HEK293 (cell line): ENCODE data around the gene CACNA2D3.
"Not testable (repeated sequence)": the region's sequence is repeated elsewhere in the genome, so short reads cannot be mapped to it uniquely, and the experiment has no call there.

ENCODE experiments used
- CTCF ChIA-PET: fragments of 350-600 bp; formaldehyde crosslinking; extraction: SDS; loops from one replicate; lab custom pipeline; 2021; ENCODE audit warnings: antibody characterized with exemption; lab: Yijun Ruan, JAX
- POLR2A ChIA-PET: fragments of 300-600 bp; formaldehyde crosslinking; extraction: SDS; loops from one replicate; lab custom pipeline; 2020; ENCODE audit warnings: antibody characterized with exemption, inconsistent platforms; lab: Yijun Ruan, JAX
- H3K27ac ChIP-seq: fragments of 200-500 bp; sonication (Bioruptor generic); 2 replicates; pipeline ENCODE4 v1.5.1; 2014; ENCODE audit warnings: low read depth, low read length, control low read depth, inconsistent platforms; ENCODE audit errors: extremely low read depth
- H3K36me3 ChIP-seq, 2 experiments: fragments of 200-500 bp in 1 of 2; sonication (Bioruptor generic) in 1 of 2; 1 replicate in 1 of 2; 2 replicates in 1 of 2; pipeline ENCODE4 v1.5.1; 2014 to 2017; ENCODE audit warnings: inconsistent platforms in 2 of 2, low read length in 2 of 2; ENCODE audit not compliant: control insufficient read depth in 2 of 2, insufficient read depth in 1 of 2
- H3K4me1 ChIP-seq: fragments of 200-500 bp; sonication (Bioruptor generic); 2 replicates; pipeline ENCODE4 v1.5.1; 2014; ENCODE audit warnings: mild to moderate bottlenecking, low read length, inconsistent platforms; ENCODE audit not compliant: control insufficient read depth, insufficient read depth
- H3K4me3 ChIP-seq: 2 replicates; pipeline ENCODE4 v1.5.1; 2011; ENCODE audit warnings: low read depth, mild to moderate bottlenecking, control low read depth, low read length, moderate library complexity
- H3K9me3 ChIP-seq: fragments of 200-500 bp; sonication (Bioruptor generic); 2 replicates; pipeline ENCODE4 v1.5.1; 2014; ENCODE audit warnings: low read depth, low read length, inconsistent platforms; ENCODE audit not compliant: control insufficient read depth, insufficient read depth
- HOXC10 ChIP-seq: sonication (generic); formaldehyde crosslinking; IDR thresholded peaks from 2 replicates; pipeline ENCODE4 v1.8.1; 2023; ENCODE audit warnings: mild to moderate bottlenecking, missing genetic modification reagents
- IKZF3 ChIP-seq: fragments of 450-650 bp; IDR thresholded peaks from 2 replicates; pipeline ENCODE4 v1.5.0; 2018; ENCODE audit warnings: missing biosample characterization, mild to moderate bottlenecking, missing genetic modification characterization, moderate library complexity
- INSM2 ChIP-seq: fragments of 450-650 bp; formaldehyde crosslinking; IDR thresholded peaks from 2 replicates; pipeline ENCODE4 v1.5.1; 2016; ENCODE audit warnings: missing biosample characterization, missing genetic modification characterization
- KLF1 ChIP-seq: fragments of 450-650 bp; formaldehyde crosslinking; IDR thresholded peaks from 2 replicates; pipeline ENCODE4 v1.5.1; 2016; ENCODE audit warnings: missing biosample characterization, missing genetic modification characterization
- PBX3 ChIP-seq: sonication (generic); formaldehyde crosslinking; IDR thresholded peaks from 2 replicates; pipeline ENCODE4 v1.8.1; 2022; ENCODE audit warnings: mild to moderate bottlenecking, moderate library complexity, missing genetic modification reagents
- PRDM4 ChIP-seq: fragments of 450-650 bp; formaldehyde crosslinking; IDR thresholded peaks from 2 replicates; pipeline ENCODE4 v1.5.1; 2017; ENCODE audit warnings: missing biosample characterization, missing genetic modification characterization
- PRDM6 ChIP-seq: fragments of 450-650 bp; formaldehyde crosslinking; IDR thresholded peaks from 2 replicates; pipeline ENCODE4 v1.5.1; 2017; ENCODE audit warnings: missing biosample characterization, missing genetic modification characterization
- YY2 ChIP-seq: fragments of 450-650 bp; formaldehyde crosslinking; IDR thresholded peaks from 2 replicates; pipeline ENCODE4 v1.5.1; 2016; ENCODE audit warnings: missing biosample characterization, missing genetic modification characterization
- ZBTB20 ChIP-seq: fragments of 450-650 bp; formaldehyde crosslinking; IDR thresholded peaks from 2 replicates; pipeline ENCODE4 v1.5.1; 2016; ENCODE audit warnings: missing biosample characterization, missing genetic modification characterization
- ZFHX2 ChIP-seq: fragments of 450-650 bp; formaldehyde crosslinking; conservative IDR thresholded peaks from 2 replicates; pipeline ENCODE4 v1.5.1; 2016; ENCODE audit warnings: missing biosample characterization, missing genetic modification characterization
- ZNF16 ChIP-seq: fragments of 450-650 bp; formaldehyde crosslinking; IDR thresholded peaks from 2 replicates; pipeline ENCODE4 v1.5.1; 2016; ENCODE audit warnings: low read depth, missing biosample characterization, missing genetic modification characterization
- ZNF26 ChIP-seq: fragments of 450-650 bp; formaldehyde crosslinking; IDR thresholded peaks from 2 replicates; pipeline ENCODE4 v1.5.1; 2016; ENCODE audit warnings: missing biosample characterization, missing genetic modification characterization
- ZNF350 ChIP-seq: fragments of 450-650 bp; formaldehyde crosslinking; IDR thresholded peaks from 2 replicates; pipeline ENCODE4 v1.5.0; 2017; ENCODE audit warnings: missing biosample characterization, mild to moderate bottlenecking, missing genetic modification characterization
- ZNF416 ChIP-seq: fragments of 450-650 bp; formaldehyde crosslinking; IDR thresholded peaks from 2 replicates; pipeline ENCODE4 v1.5.1; 2016; ENCODE audit warnings: missing biosample characterization, missing genetic modification characterization
- ZNF473 ChIP-seq: fragments of 450-650 bp; formaldehyde crosslinking; IDR thresholded peaks from 2 replicates; pipeline ENCODE4 v1.5.1; 2017; ENCODE audit warnings: missing biosample characterization, missing genetic modification characterization
- ZNF585B ChIP-seq: fragments of 450-650 bp; formaldehyde crosslinking; IDR thresholded peaks from 2 replicates; pipeline ENCODE4 v1.5.1; 2016; ENCODE audit warnings: missing biosample characterization, missing genetic modification characterization
- ZNF600 ChIP-seq: fragments of 450-650 bp; formaldehyde crosslinking; IDR thresholded peaks from 2 replicates; pipeline ENCODE4 v1.5.1; 2016; ENCODE audit warnings: missing biosample characterization, missing genetic modification characterization
- ZNF660 ChIP-seq: fragments of 450-650 bp; IDR thresholded peaks from 2 replicates; pipeline ENCODE4 v1.5.1; 2018; ENCODE audit warnings: missing biosample characterization, mild to moderate bottlenecking, missing genetic modification characterization

Gene CACNA2D3

GRCh38 chr3:55107187-55107586 lies 984.8 kb downstream of the CACNA2D3 start:
- Histone ChIP-seq H3K4me1 (no peaks in the 10 kb centered on the region), H3K36me3 (no peaks in the 10 kb centered on the region), H3K4me3 (no peak overlapping the region), H3K9me3 (no peaks in the 10 kb centered on the region), H3K27ac (no peak overlapping the region)
- TF ChIP-seq ZNF350 (tag by site-specific recombination) (no peak), ZNF660 (tag by site-specific recombination) (no peak), ZNF416 (tag by site-specific recombination) (no peak), ZBTB20 (tag by site-specific recombination) (no peak), ZNF473 (tag by site-specific recombination) (no peak), ZNF585B (tag by site-specific recombination) (no peak), ZNF600 (no peak), PRDM6 (tag by site-specific recombination) (no peak), IKZF3 (tag by site-specific recombination) (no peak), ZNF26 (tag by site-specific recombination) (no peak), KLF1 (tag by site-specific recombination) (no peak), ZFHX2 (no peak), INSM2 (no peak), YY2 (tag by site-specific recombination) (no peak), HOXC10 (no peak), ZNF16 (no peak), PRDM4 (tag by site-specific recombination) (no peak), PBX3 (CRISPR knock-in tag) (no peak)
- POLR2A ChIA-PET = no interaction called here
- CTCF ChIA-PET = interaction anchor here (1.0 kb wide), 1 partner anchor 1240 kb away, joined by 4 read pairs; no protein-coding TSS in a partner anchor

DNA sequence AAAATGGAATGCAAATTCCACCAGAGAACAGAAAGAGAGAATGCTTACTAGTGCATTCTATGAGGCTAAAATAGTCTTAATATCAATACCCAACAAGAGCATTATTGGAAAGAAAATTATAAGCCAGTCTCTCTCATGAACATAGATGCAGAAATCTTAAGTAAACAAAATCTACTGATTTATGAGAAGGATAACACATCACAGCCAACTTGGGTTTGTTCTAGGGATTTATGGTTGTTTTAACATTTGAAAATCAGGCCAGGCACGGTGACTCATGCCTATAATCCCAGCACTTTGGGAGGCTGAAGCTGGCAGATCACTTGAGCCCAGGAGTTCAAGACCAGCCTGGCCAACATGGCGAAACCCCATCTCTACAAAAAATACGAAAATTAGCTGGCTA lies 989.6 kb downstream of the CACNA2D3 start:
- H3K36me3 ChIP-seq, CTCF ChIA-PET, POLR2A ChIA-PET, H3K9me3 ChIP-seq, H3K4me1 ChIP-seq, H3K4me3 ChIP-seq, H3K27ac ChIP-seq: not testable (repeated sequence)
